A549 (cell line): ENCODE results near the gene DYNC1I1.

Experiments
- NPAS2 ChIP-seq: fragments of 250-450 bp; sonication (Bioruptor Pico); IDR thresholded peaks from 2 replicates; pipeline ENCODE4 v1.8.0; 2022; ENCODE audit warnings: mild to moderate bottlenecking, moderate library complexity, borderline replicate concordance
- POLR2A ChIP-seq: IDR thresholded peaks from 2 replicates; pipeline ENCODE4 v1.6.1; 2012; ENCODE audit warnings: mild to moderate bottlenecking, low read length
- TP53 ChIP-seq: fragments of 250-450 bp; sonication (Bioruptor Pico); IDR thresholded peaks from 2 replicates; pipeline ENCODE4 v1.5.0; 2021; ENCODE audit warnings: mild to moderate bottlenecking, moderate library complexity
- ZC3H11A ChIP-seq: fragments of 450-650 bp; IDR thresholded peaks from 2 replicates; pipeline ENCODE4 v1.6.1; 2014; ENCODE audit warnings: antibody characterized with exemption, mild to moderate bottlenecking
- TF ChIP-seq, protein P1 (sequence below): fragments of 150-350 bp; IDR thresholded peaks from 2 replicates; pipeline ENCODE4 v1.6.1; 2014; ENCODE audit warnings: low read depth, mild to moderate bottlenecking, low read length
- TF ChIP-seq, protein P2 (sequence below): fragments of >200 bp; sonication (Bioruptor Twin); formaldehyde crosslinking; IDR thresholded peaks from 3 replicates; pipeline ENCODE4 v1.5.1; 2016

DNA sequence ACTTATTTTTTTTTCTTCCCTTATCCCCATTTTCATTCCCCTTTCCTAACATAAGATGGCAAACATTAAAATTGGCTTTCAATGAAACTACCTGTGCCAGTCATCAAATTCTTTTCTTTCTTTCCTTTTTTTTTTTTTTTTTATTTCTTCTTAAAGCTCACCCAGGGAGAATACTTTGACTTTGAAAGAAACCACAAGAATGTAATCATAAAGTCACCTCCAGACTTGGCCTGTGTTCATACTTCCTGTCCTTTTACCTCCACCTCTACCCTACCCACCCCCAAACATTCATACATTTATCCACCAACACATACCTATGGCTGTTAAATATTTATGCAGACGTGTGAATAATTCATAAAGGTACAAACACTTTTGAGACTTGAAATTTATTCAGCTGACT lies 295.0 kb downstream of the DYNC1I1 start:
- TF ChIP-seq TP53 (CRISPR knock-in tag) (no peak), ZC3H11A (no peak), NPAS2 (CRISPR knock-in tag) (no peak), POLR2A (no peak)
- TF ChIP-seq, protein P1, sequence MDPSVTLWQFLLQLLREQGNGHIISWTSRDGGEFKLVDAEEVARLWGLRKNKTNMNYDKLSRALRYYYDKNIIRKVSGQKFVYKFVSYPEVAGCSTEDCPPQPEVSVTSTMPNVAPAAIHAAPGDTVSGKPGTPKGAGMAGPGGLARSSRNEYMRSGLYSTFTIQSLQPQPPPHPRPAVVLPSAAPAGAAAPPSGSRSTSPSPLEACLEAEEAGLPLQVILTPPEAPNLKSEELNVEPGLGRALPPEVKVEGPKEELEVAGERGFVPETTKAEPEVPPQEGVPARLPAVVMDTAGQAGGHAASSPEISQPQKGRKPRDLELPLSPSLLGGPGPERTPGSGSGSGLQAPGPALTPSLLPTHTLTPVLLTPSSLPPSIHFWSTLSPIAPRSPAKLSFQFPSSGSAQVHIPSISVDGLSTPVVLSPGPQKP, result no peak
- TF ChIP-seq, protein P2, sequence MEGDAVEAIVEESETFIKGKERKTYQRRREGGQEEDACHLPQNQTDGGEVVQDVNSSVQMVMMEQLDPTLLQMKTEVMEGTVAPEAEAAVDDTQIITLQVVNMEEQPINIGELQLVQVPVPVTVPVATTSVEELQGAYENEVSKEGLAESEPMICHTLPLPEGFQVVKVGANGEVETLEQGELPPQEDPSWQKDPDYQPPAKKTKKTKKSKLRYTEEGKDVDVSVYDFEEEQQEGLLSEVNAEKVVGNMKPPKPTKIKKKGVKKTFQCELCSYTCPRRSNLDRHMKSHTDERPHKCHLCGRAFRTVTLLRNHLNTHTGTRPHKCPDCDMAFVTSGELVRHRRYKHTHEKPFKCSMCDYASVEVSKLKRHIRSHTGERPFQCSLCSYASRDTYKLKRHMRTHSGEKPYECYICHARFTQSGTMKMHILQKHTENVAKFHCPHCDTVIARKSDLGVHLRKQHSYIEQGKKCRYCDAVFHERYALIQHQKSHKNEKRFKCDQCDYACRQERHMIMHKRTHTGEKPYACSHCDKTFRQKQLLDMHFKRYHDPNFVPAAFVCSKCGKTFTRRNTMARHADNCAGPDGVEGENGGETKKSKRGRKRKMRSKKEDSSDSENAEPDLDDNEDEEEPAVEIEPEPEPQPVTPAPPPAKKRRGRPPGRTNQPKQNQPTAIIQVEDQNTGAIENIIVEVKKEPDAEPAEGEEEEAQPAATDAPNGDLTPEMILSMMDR, result no peak
